HG03439 (cell line): Measurements from ENCODE around the gene ZNF784.
A peak's percentile ranks its signal among the peaks of the same experiment; 100 is the strongest.

Experiments
- ATAC-seq: cut with Tn5 transposase; IDR thresholded peaks from one replicate; pipeline ENCODE4 v1.9.1; 2021; ENCODE audit warnings: mild to moderate bottlenecking, moderate library complexity; ENCODE audit not compliant: unreplicated experiment

Gene ZNF784

DNA sequence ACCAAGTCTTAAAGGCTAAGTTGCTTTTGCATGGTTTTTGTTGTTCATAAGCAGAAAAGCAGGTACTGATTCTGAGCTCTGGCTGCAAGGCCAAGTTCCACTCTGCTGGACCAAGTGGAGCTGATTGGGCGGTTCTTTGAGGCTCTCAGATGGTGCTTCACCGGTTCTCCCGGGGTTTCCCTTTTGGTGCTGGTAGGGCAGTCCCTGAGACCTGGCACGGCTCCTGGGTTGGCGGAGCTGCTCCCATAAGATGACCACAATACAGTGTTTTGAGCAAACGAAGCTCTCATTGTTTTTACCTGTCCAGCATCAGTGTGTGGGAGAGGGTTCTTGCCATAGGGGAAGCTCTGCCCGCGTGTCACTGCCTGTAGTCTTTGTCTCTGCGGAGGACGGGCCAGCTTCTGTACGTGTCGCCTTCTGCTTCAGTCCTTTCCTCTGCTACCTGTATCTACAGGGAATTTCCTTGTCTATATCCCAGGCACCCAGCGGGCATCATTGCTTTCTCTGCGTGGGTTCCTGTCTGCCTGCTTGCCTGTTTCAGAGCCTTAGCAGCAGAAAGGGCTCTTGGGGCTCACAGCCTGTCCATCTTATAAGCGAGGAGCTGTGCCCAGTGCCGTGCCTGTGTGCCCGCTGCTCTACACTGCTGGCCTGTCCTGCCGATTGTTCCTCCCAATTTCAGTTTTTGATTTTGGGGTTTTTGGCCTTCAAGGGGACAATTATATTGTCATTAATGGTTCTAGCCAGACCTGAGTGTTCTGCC, 32.8 kb upstream of the ZNF784 start:
- no peak for ATAC-seq

DNA sequence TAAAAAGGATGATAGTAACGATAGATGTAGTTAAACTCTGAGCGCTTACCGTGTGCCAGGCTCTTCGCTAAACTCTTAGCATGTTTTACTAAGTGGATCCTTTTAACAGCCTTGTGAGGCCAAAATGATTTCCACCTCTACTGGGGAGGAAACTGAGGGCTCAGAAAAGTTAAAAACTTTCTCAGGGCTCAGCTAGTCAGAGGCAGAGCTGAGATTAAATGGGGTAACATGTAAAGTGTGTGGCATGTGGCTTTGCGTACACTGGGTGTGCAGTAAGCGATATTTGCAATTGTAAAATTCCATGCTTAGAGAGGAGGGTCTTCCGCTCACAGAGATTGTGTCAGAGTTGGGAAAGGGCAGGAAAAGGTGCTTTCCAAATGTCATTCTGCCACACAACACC, 32.2 kb upstream of the ZNF784 start:
- ATAC-seq = no peak

DNA sequence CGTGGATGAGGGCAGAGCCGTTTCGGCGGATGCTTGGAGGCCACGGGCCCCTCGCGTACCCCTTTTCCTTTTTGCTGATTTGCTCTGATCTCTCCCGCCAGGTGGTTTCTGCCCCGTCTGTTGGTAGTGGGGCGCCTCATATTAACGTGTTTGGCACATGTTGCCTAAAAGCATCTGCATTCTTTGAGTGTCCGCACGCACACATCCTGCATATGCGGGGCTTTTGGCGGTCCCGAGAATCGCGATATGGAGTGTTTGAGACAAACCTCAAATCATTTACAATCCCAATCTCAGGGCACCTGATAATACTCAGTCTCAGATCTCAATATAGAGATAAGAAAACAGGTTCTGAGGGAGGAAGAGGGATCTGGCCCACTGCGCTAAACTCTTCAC, 31.3 kb upstream of the ZNF784 start:
- ATAC-seq = no peak

DNA sequence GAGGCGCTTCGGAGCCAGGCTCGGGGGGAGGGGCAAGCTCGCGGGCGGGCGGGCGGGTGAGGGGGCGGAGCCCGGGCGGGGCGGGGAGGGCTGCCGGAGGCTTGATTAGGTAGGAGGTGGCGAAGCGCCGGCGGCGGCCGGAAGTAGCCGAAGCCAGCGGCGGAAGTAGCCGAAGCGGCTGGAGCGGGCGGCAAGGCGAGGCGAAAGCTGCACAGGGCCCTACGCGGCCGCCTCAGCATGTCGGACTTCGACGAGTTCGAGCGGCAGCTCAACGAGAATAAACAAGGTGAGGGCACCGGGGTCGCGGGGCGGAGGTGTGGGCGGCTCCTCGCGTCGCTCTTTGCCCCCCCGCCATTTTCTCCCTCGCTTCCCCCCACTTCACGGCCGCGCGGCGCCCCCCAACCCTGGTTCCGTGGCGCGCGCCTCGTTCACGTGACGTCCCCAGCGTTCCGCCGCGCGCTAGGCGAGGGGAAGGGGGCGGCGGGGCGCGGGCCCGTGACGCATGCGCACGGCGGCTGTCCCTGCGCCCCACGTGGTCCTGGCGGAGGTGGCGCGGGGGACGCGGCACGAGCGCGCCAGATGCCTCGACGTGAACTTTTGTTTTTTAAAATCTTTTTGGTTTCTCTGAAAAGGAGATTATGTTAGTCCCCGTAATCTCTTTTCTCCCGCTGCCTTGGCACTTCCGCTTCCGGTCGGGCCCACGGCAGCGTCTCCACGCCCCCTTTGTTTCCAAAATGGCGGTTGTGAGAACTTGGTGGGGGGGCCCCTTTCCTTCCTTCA, 30.7 kb upstream of the ZNF784 start, which contains the start of gene U2AF2:
TSS of gene U2AF2 (plus strand) at position 168 of the 780 bp plus-strand sequence. CDS start at position 238, 70 bp downstream.
- ATAC-seq = peak; percentile 26

DNA sequence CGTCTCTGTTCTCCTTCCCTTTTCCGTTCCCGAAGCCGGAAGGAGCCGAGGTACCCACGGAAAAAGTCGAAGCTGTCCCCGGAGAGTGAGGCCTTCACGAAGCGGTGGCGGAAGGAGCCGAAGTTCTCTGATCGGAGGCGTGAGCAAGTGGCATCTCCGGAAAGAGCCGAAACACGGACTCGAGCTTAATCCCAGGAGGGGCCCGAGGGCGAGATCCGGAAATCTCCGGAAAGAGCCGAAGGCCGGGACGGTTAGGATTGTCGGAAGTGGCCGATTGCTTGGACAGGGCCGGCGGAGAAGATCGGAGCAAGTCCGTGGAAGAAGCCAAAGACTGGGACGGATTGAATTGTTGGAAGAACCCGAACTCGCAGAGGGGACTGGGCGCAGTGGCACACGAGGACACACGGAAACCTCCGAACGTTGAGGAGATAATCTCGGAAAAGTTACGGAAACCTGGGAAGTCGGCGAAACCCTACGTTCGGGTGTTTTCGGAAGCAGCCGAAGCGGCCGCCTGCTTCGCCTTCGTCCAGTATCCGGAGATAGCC, 30.0 kb upstream of the ZNF784 start:
- ATAC-seq = peak; percentile 62

DNA sequence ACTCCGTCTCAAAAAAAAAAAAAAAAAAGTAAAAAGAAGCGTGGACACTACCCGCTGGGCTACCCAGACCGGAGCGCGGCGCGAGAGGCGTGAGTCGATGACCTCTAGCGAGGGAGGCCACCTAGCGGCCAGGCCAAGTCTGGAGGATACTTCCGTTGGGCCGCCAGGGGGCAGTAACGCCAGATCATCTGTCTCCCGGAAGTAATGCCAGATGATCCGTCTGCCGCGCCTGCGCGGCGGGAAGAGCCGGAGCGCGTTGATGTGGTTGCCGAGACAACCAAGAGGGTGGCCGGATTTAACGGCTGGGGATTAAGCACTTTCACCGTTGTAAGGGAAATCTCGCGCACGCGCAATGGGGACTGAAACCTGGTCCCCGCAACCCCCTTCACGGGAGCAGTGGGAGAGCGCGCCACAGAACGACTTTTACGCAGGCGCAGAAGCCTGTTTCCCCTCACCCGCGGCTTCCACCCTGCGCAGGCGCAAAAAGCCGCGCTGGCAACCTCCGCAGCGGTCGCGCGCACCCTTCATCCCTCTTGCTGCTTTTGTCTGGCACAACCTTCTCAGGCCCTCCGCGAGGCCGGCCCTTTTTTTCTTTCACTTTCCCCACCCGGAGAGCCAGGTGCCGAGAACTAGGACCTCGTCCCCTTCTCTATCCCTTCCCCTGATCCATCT, 29.4 kb upstream of the ZNF784 start:
- ATAC-seq = peak; percentile 43

DNA sequence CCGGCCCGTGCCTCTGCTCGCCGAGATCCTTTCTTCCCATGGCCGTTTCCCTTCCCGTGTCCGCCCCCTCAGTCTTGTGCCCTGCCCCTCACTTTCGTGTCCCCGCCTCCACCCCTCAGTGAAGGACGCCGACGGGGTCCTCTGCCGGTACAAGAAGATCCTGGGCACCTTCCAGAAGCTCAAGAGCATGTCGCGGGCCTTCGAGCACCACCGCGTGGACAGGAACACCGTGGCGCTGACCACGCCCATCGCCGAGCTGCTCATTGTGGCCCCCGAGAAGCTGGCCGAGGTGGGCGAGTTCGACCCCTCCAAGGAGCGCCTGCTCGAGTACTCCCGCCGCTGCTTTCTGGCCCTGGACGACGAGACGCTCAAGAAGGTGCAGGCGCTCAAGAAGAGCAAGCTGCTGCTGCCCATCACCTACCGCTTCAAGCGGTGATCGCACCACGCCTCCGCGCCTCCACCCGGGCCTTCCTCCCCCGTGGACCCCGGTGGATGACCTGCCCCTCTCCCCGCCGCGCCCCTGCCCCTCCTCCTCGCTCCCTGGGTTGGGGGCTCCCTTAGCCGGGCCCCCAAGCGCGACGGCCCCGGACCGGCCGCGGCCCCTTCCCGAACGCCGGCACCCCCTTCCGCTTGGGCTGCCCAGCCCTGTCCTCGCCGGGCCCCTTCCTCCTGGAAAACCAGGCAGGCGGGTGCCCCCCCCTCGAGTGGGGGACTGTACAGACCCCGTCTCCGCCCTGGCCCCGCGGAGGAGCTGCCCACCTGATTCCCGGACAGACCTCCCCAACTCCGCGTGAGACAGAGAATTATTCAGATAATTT, 28.2 kb upstream of the ZNF784 start:
- ATAC-seq = no peak

DNA sequence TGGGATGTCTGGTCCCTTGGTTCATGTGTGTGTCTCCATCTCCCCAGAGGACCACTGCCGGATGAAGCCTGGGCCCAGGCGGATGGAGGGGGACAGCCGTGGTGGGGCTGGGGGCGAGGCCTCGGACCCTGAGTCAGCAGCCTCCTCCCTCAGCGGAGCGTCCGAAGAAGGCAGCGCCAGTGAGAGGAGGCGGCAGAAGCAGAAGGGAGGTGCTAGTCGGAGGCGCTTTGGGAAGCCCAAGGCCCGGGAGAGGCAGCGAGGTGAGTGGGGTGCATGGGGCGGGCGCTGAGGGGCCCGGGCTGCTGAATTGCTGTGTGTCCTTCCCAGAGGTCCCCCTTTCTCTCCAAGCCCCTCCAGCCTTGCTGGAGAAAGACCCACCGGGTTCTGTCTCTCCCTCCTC, 26.9 kb upstream of the ZNF784 start:
- ATAC-seq = no peak

DNA sequence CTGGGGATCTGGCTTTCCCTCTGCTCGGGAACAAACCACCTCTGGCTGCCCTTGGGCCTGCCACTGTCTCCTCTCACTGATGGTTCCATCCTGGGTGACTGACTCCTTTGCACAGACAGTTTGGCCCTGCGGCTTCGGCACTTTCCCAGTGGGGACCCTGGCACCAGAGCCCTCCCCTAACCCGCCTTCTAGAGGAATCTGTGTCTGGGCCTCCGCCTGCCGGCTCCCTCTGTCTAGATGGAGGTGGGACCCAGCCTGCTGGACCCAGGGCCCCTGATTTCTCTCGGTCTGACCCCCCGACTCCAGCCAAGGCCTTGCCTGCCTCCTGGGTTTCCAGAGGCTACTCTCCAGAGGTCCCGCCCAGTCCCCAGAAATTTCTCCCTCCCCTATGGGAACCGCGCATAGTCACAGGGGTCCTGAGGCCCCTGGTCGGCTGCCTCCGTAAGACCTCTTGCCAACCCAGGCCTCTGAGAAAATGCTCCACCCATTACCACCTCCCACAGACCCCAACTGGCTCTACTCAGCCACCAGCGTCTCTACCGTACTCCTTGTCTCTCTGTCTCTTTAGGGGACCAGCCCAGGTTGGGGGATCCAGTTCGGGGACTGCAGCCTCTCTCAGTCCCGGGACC, 26.4 kb upstream of the ZNF784 start:
- ATAC-seq = no peak

DNA sequence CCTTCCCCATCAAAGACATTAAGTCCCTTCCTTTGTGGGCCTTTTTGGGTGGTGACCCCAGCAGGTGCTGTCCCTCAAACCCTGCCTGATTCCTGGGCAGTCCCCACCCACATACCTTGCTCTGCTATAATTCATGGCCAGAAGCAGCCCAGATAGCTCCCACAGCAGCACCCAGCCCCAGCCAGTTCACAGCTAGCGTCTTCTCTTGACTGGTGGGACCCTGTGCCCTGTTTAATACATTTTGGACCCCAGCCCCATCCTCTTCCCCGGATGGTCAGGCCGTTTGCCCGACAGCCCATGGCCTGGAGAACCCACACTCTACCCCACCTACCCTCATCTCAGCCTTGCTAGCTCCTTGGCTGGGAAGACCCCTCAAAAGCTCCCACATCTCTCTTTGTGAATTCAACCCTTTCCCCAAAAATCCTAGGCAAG, 25.8 kb upstream of the ZNF784 start:
- no peak for ATAC-seq

DNA sequence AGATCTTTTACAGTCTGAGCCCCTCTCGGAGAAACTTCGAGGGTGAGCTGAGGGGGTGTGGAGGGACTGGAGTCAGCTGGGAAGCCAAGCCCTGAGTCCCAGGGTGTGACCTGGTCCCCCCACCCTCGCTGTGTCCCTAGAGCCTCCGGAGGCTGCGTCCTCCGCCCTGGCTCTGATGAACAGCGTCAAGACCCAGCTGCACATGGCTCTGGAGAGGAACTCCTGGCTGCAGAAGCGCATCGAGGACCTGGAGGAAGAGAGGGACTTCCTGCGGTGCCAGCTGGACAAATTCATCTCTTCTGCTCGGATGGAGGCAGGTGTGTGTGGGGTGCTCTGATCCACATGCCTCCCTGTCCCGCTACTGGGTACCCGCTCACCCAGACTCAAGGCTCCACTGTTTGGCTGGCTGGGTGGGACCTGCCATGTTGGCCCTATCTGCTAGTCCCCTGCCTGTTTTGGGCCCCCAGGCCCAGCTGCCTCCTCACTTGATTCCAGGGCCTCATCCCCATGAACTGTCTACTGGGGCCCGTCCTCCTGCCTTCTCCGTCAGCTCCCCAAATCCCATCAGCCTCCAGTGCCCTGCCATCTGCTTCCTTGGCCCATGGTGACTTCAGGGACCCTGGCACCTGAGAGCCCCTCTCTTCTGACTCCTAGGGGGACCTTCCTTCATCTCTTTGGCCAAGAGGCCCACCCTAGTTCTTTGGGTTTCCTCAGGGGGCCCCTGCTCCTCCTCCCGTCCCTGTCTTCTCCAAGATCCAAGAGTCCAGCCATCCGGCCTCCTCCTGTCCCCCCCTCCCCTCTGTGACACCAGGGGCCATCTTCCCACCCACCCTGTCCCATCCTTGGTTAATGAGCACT, 25.1 kb upstream of the ZNF784 start:
- no peak for ATAC-seq

DNA sequence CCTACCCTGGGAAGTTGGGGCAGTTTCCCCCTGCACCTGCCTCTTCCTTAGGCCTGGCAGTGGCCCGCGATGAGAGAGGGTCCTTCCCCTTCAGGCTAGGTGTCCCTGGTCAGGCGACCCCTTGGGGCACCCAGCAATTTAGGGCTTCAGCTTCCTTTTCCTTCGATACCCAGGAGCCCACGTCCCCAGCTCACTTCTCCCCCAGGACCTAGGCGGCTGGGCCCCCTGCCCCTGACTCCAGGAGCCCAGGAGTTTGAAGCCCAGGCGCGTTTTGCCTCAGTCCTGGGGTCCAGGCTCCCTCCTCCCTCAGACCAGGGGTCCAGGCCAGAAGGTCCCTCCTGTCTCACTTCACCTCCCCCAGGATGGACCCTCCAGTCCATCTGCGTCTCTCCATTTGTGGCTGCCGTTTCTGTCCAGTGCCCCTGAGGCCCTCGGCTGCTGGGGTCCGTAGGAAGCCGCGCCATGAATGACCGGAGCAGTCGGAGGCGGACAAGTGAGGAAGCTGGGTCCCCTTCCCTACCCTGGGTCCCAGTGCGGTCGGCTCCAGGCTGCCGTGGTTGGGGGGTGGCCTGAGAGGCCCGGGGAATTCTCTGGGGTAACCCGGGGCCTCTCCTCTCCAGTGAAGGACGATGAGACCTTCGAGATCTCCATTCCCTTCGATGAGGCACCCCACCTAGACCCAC, 24.4 kb upstream of the ZNF784 start:
- no peak for ATAC-seq

DNA sequence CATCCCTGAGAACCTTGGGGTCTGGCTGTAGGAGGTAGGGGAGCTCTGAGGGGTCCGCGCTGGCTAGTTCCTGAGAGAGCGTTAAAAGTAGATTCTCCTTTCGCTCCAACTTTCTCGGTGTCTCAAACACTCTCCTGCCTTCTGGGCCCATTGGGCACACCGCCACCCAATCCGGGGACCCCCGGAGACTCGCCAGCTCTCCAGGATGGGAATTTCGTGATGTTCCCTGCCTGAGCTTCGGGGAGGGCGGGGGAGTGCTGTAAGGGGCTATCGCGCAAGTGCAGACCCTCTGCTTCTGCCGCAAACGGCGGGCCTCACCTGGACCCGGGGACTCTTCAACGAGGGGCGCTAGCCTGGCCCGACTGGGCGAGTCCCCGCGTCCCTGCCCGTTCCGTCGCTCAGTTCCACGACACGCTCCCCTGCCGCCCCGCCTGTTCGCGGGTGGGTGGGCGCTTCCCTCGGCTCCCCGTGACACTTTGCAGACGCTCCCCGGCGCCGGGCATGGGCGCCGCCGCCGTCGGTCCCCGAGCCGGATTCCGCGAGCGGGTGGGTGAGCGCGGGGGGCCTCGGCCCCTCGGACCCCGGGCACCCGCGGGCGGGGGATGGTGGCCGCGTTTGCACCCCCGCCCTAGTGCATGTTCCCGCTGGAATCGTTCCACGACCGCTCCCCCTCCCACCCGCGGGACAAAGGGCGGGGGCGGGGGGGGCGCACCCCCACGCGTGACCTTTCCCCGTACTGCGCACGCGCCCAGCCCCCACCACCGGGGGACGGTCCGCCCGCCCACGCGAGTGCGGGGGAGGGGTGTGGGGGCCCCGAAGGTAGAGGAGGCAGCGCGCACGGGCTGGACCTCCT, 23.6 kb upstream of the ZNF784 start, which contains the start of gene CCDC106:
TSS of gene CCDC106 (plus strand) at position 481 of the 853 bp plus-strand sequence. CDS start 835 bp downstream, outside the sequence.
- ATAC-seq = no peak

DNA sequence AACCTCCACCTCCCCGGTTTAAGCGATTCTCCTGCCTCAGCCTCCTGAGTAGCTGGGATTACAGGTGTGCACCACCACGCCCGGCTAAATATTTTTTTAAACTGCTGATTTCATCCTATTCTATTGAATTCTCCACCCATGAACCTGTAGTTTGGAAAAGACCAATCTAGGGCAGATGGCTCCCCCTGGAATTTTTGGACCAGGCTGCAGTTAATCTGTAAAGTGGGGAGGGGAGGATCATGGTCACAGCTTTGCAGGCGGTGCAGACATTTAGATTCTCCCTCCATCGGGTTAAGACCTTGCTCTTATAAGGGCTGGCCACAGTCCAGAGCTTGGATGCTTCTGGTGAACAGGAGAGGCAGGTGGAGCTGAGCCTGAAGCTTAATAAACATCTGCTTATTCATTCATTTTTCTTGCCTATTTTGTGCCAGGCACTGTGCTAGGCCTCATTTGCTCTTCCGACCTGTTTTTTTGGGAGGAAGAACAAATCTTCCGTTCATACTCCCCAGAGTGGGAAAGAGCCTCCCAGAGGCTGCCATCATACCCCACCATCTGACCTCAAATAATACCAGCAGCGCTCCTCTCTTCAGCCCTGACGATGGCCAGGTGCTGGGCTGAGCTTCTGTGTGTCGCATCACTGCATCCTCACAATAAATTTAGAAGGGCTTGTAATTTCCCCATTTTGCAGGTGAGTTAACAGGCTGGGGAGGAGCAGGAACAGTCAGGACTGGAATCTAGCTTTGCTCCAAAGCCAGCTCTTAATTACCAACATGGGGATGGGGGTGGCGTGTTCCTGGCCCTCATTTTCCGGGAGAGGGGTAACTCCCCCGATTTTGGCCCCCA, 22.7 kb upstream of the ZNF784 start:
- no peak for ATAC-seq

DNA sequence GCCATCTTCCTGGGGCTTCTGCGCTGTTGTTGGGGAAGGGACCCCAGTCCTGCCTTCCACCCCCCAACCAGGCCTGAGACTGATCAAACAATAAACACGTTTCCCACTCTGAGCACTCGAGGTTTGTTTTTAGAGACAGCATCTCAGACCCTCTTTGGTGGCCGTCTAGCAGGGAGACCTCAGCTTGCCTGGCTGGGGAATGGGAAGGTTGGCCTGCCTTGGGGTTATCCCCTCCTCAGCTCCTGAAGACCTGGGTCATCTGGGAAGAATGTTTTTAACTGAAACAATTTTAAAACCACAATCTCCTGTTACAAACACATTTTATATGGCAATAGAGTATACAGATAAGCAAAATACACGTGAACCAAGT, 21.1 kb upstream of the ZNF784 start:
- ATAC-seq = no peak

DNA sequence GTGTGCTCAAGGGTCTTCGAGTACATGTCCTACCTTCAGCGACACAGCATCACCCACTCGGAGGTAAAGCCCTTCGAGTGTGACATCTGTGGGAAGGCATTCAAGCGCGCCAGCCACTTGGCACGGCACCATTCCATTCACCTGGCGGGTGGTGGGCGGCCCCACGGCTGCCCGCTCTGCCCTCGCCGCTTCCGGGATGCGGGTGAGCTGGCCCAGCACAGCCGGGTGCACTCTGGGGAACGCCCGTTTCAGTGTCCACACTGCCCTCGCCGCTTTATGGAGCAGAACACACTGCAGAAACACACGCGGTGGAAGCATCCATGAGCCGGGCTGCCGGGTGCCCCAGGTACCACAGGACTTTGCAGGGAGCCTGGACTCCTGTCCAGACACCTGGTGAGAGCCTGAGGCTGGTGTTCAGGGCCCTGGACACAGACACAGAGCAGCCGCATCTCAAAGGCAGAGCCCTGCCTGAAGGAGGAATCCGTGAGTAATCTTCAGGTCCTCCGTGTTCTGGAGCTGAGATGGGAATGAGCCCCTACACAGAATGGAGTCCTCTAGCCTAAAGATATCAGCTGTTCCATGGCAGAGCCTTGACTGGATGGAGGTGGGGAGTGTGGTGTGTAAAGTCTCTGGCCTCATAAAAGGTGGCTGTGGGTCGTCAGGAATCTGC, 20.6 kb upstream of the ZNF784 start:
- no peak for ATAC-seq
